Neural cell (in vitro differentiated cells): ENCODE results near the gene LPP. TPM values are rescaled to one million over a fixed set of nuclear protein-coding genes. Genes with fewer than 3 reads are reported as not detected.

Experiments
- H2AFZ ChIP-seq: fragments of 200-600, 300-800 bp; sonication (generic), shearing (Covaris generic); 2 replicates; pipeline ENCODE4 v1.6.0; 2014; ENCODE audit warnings: low read depth, mild to moderate bottlenecking, antibody characterized with exemption, low read length, moderate library complexity
- H3F3A ChIP-seq: fragments of 200-600 bp; shearing (Covaris generic); 2 replicates; pipeline ENCODE4 v1.6.1; 2016; ENCODE audit warnings: mild to moderate bottlenecking, moderate library complexity, mixed read lengths, antibody characterized with exemption, low read length; ENCODE audit not compliant: insufficient read depth, poor library complexity, severe bottlenecking
- H3K27ac ChIP-seq: fragments of 200-600, 300-800 bp; sonication (generic), shearing (Covaris generic); 2 replicates; pipeline ENCODE4 v1.5.1; 2014; ENCODE audit warnings: mild to moderate bottlenecking, low read length, moderate library complexity
- H3K27me3 ChIP-seq: fragments of 300-800, 200-600 bp; sonication (generic), shearing (Covaris generic); 2 replicates; pipeline ENCODE4 v1.6.0; 2014; ENCODE audit warnings: mild to moderate bottlenecking, low read depth, low read length, moderate library complexity; ENCODE audit not compliant: insufficient read depth
- H3K36me3 ChIP-seq: fragments of 300-800, 200-600 bp; sonication (generic), shearing (Covaris generic); 2 replicates; pipeline ENCODE4 v1.5.1; 2014; ENCODE audit warnings: mild to moderate bottlenecking, antibody characterized with exemption, low read length, moderate library complexity; ENCODE audit not compliant: insufficient read depth
- H3K4me2 ChIP-seq: fragments of 300-800, 200-600 bp; sonication (generic), shearing (Covaris generic); 2 replicates; pipeline ENCODE4 v1.6.0; 2014; ENCODE audit warnings: mild to moderate bottlenecking, low read length
- H3K4me3 ChIP-seq: fragments of 300-800, 200-600 bp; sonication (generic), shearing (Covaris generic); 2 replicates; pipeline ENCODE4 v1.5.1; 2014; ENCODE audit warnings: mild to moderate bottlenecking, low read length, moderate library complexity
- H3K79me2 ChIP-seq: fragments of 200-600 bp; shearing (Covaris generic); replicated peaks from 2 replicates; pipeline ENCODE4 v1.6.0; 2014; ENCODE audit warnings: mild to moderate bottlenecking, low read length, moderate library complexity; ENCODE audit not compliant: insufficient read depth
- H3K9ac ChIP-seq: fragments of 300-800, 200-600 bp; sonication (generic), shearing (Covaris generic); 2 replicates; pipeline ENCODE4 v1.6.1; 2016; ENCODE audit warnings: mild to moderate bottlenecking, low read length, mixed read lengths
- H3K9me2 ChIP-seq: fragments of 200-600 bp; shearing (Covaris generic); 2 replicates; pipeline ENCODE4 v1.6.1; 2016; ENCODE audit warnings: mild to moderate bottlenecking, low read length, mixed read lengths; ENCODE audit not compliant: insufficient read depth
- H3K9me3 ChIP-seq: fragments of 200-600, 300-800 bp; sonication (generic), shearing (Covaris generic); 2 replicates; pipeline ENCODE4 v1.6.1; 2016; ENCODE audit warnings: mild to moderate bottlenecking, mixed run types, low read length, moderate library complexity, mixed read lengths
- H4K20me1 ChIP-seq: fragments of 200-600 bp; shearing (Covaris generic); 2 replicates; pipeline ENCODE4 v1.6.1; 2016; ENCODE audit warnings: mild to moderate bottlenecking, mixed run types; ENCODE audit not compliant: insufficient read depth
- EP300 ChIP-seq: fragments of 450-650 bp; conservative IDR thresholded peaks from 2 replicates; pipeline ENCODE4 v1.6.1; 2014; ENCODE audit warnings: antibody characterized with exemption, mild to moderate bottlenecking, moderate library complexity; ENCODE audit not compliant: poor library complexity, severe bottlenecking
- EZH2 ChIP-seq: fragments of 200-600, 300-800 bp; shearing (Covaris generic), sonication (generic); IDR thresholded peaks from 2 replicates; pipeline ENCODE4 v1.6.1; 2014; ENCODE audit warnings: antibody characterized with exemption, low read length, borderline replicate concordance, mild to moderate bottlenecking; ENCODE audit not compliant: insufficient read depth, poor library complexity, severe bottlenecking
- MXI1 ChIP-seq: fragments of 450-650 bp; conservative IDR thresholded peaks from 2 replicates; pipeline ENCODE4 v1.6.1; 2014; ENCODE audit warnings: antibody characterized with exemption, mild to moderate bottlenecking; ENCODE audit not compliant: poor library complexity, severe bottlenecking
- POLR2AphosphoS5 ChIP-seq: IDR thresholded peaks from 2 replicates; pipeline ENCODE4 v1.6.1; 2012
- RAD21 ChIP-seq: fragments of 450-650 bp; conservative IDR thresholded peaks from 2 replicates; pipeline ENCODE4 v1.6.1; 2014; ENCODE audit warnings: antibody characterized with exemption, mild to moderate bottlenecking, moderate library complexity
- SMC3 ChIP-seq: fragments of 450-650 bp; conservative IDR thresholded peaks from 2 replicates; pipeline ENCODE4 v1.6.1; 2014; ENCODE audit warnings: antibody characterized with exemption, mild to moderate bottlenecking, moderate library complexity; ENCODE audit not compliant: poor library complexity
- TAF1 ChIP-seq: IDR thresholded peaks from 2 replicates; pipeline ENCODE4 v1.6.1; 2012; ENCODE audit warnings: low read depth
- polyA plus RNA-seq: library from polyadenylated mRNA; depleted of rRNA; stranded (reverse); fragments of >200 nt; gene quantifications from 2 replicates; pipeline ENCODE4 v1.2.3, GENCODE V29; 2014
- TF ChIP-seq, protein P1 (sequence below): fragments of 450-650 bp; IDR thresholded peaks from 2 replicates; pipeline ENCODE4 v1.5.1; 2014; ENCODE audit warnings: antibody characterized with exemption, mild to moderate bottlenecking, moderate library complexity; ENCODE audit not compliant: poor library complexity, severe bottlenecking
- TF ChIP-seq, protein P2 (sequence below): IDR thresholded peaks from 2 replicates; pipeline ENCODE4 v1.6.1; 2012; ENCODE audit warnings: borderline replicate concordance

The LPP gene
- polyA plus RNA-seq, 1 donor from 2014 or later = 3.0 TPM

DNA sequence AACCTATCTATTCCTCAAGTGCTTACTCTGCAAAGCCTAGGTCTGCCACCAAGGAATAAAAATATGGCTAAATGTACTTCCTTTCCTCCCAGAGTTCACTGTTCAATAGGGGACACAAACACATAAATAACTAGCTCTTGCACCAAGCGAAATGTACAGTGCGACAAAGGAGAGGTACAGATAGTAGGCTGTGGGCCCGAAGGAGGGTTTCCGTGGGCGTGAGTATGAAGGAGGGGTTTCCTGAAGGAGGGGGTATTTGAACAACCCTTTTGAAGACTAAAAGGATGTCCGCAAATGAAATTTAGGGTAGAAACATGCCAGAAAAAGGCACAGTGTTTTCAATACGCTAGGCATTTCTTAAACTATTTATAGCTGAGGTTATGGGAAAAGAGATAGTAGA lies 207.9 kb downstream of the LPP start:
- Histone ChIP-seq H4K20me1 (no peaks in the 10 kb centered on the region), H3K9me3 (no peaks in the 10 kb centered on the region), H3K27me3 (no peaks in the 10 kb centered on the region), H3K27ac (no peak overlapping the region), H3F3A (no peaks in the 10 kb centered on the region), H3K9me2 (no peaks in the 10 kb centered on the region), H3K9ac (no peak overlapping the region), H3K36me3 (no peaks in the 10 kb centered on the region), H3K4me3 (no peak overlapping the region), H3K79me2 (no peaks in the 10 kb centered on the region), H3K4me2 (no peak overlapping the region), H2AFZ (no peak overlapping the region)
- TF ChIP-seq EZH2 (no peak), MXI1 (no peak), POLR2AphosphoS5 (no peak), TAF1 (no peak), EP300 (no peak), SMC3 (no peak), RAD21 (no peak)
- TF ChIP-seq, protein P1, sequence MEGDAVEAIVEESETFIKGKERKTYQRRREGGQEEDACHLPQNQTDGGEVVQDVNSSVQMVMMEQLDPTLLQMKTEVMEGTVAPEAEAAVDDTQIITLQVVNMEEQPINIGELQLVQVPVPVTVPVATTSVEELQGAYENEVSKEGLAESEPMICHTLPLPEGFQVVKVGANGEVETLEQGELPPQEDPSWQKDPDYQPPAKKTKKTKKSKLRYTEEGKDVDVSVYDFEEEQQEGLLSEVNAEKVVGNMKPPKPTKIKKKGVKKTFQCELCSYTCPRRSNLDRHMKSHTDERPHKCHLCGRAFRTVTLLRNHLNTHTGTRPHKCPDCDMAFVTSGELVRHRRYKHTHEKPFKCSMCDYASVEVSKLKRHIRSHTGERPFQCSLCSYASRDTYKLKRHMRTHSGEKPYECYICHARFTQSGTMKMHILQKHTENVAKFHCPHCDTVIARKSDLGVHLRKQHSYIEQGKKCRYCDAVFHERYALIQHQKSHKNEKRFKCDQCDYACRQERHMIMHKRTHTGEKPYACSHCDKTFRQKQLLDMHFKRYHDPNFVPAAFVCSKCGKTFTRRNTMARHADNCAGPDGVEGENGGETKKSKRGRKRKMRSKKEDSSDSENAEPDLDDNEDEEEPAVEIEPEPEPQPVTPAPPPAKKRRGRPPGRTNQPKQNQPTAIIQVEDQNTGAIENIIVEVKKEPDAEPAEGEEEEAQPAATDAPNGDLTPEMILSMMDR = no peak
- TF ChIP-seq, protein P2, sequence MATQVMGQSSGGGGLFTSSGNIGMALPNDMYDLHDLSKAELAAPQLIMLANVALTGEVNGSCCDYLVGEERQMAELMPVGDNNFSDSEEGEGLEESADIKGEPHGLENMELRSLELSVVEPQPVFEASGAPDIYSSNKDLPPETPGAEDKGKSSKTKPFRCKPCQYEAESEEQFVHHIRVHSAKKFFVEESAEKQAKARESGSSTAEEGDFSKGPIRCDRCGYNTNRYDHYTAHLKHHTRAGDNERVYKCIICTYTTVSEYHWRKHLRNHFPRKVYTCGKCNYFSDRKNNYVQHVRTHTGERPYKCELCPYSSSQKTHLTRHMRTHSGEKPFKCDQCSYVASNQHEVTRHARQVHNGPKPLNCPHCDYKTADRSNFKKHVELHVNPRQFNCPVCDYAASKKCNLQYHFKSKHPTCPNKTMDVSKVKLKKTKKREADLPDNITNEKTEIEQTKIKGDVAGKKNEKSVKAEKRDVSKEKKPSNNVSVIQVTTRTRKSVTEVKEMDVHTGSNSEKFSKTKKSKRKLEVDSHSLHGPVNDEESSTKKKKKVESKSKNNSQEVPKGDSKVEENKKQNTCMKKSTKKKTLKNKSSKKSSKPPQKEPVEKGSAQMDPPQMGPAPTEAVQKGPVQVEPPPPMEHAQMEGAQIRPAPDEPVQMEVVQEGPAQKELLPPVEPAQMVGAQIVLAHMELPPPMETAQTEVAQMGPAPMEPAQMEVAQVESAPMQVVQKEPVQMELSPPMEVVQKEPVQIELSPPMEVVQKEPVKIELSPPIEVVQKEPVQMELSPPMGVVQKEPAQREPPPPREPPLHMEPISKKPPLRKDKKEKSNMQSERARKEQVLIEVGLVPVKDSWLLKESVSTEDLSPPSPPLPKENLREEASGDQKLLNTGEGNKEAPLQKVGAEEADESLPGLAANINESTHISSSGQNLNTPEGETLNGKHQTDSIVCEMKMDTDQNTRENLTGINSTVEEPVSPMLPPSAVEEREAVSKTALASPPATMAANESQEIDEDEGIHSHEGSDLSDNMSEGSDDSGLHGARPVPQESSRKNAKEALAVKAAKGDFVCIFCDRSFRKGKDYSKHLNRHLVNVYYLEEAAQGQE = no peak

DNA sequence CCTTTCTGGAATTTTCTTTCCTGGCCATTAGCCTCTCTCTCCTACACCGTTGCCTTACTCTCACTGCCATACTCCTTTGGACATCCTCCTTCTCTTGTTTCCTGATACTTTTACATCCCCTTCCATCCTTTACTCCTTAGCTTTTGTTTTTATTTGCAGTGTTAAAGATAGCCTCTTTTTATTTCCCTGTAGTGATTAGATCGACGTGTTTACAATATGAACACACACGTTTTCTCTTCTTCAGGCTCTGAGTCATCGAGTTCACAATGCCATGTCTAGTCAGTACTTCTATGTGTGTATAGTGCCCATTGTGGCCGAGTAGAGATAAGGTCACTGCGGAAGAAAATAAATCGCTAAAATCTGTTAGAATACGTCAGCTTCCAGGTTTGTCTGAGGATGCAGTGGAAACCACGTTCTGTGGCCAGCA lies 208.5 kb downstream of the LPP start:
- no peaks in the 10 kb centered on the region for H3K36me3 ChIP-seq
- H3F3A ChIP-seq = no peaks in the 10 kb centered on the region
- H3K4me3 ChIP-seq = no peak overlapping the region
- no peak overlapping the region for H3K4me2 ChIP-seq
- H2AFZ ChIP-seq = no peak overlapping the region
- no peak overlapping the region for H3K27ac ChIP-seq
- TF ChIP-seq, protein P2 = no peak
- TF ChIP-seq EP300 = no peak
- TF ChIP-seq POLR2AphosphoS5 = no peak
- TF ChIP-seq TAF1 = no peak
- TF ChIP-seq SMC3 = no peak
- TF ChIP-seq EZH2 = no peak
- TF ChIP-seq RAD21 = no peak
- TF ChIP-seq, protein P1 = no peak
- TF ChIP-seq MXI1 = no peak
- H3K27me3 ChIP-seq = no peaks in the 10 kb centered on the region
- no peaks in the 10 kb centered on the region for H3K9me2 ChIP-seq
- H3K9me3 ChIP-seq = no peaks in the 10 kb centered on the region
- H3K79me2 ChIP-seq = no peaks in the 10 kb centered on the region
- H3K9ac ChIP-seq = no peak overlapping the region
- H4K20me1 ChIP-seq = no peaks in the 10 kb centered on the region
